SU-DHL-6 (cell line): ENCODE data around the gene STOM.

Source experiments
- H2AFZ ChIP-seq: fragments of 200-600 bp; sonication (generic); 2 replicates; pipeline ENCODE4 v1.6.1; 2014; ENCODE audit warnings: low read depth, mild to moderate bottlenecking, moderate library complexity, mixed read lengths, antibody characterized with exemption, low read length; ENCODE audit not compliant: severe bottlenecking
- H3F3A ChIP-seq: fragments of 200-600 bp; shearing (Covaris generic); 2 replicates; pipeline ENCODE4 v1.6.0; 2016; ENCODE audit warnings: antibody characterized with exemption, mild to moderate bottlenecking; ENCODE audit not compliant: insufficient read depth
- H3K27ac ChIP-seq: fragments of 200-600 bp; sonication (generic); 2 replicates; pipeline ENCODE4 v1.5.1; 2016; ENCODE audit warnings: low read depth, mild to moderate bottlenecking, low read length, moderate library complexity, mixed read lengths
- H3K27me3 ChIP-seq: fragments of 200-600 bp; sonication (generic), shearing (Covaris generic); 2 replicates; pipeline ENCODE4 v1.6.0; 2014; ENCODE audit warnings: mild to moderate bottlenecking, low read length
- H3K36me3 ChIP-seq: fragments of 200-600 bp; sonication (generic); 2 replicates; pipeline ENCODE4 v1.6.1; 2014; ENCODE audit warnings: mild to moderate bottlenecking, low read length, mixed read lengths
- H3K4me2 ChIP-seq: fragments of 300-600, 200-600 bp; shearing (Covaris generic), sonication (generic); 2 replicates; pipeline ENCODE4 v1.6.0; 2014; ENCODE audit warnings: low read length, low read depth, mild to moderate bottlenecking; ENCODE audit not compliant: poor library complexity, severe bottlenecking
- H3K4me3 ChIP-seq: fragments of 200-600 bp; sonication (generic); 2 replicates; pipeline ENCODE4 v1.5.1; 2014; ENCODE audit warnings: antibody characterized with exemption, low read length, mild to moderate bottlenecking, mixed read lengths; ENCODE audit not compliant: insufficient read depth, poor library complexity, severe bottlenecking
- H3K79me2 ChIP-seq: fragments of 200-600 bp; sonication (generic); 2 replicates; pipeline ENCODE4 v1.6.1; 2014; ENCODE audit warnings: mild to moderate bottlenecking, low read length, moderate library complexity; ENCODE audit not compliant: insufficient read depth
- H3K9ac ChIP-seq: fragments of 200-600 bp; sonication (generic); 2 replicates; pipeline ENCODE4 v1.7.0; 2014; ENCODE audit warnings: mild to moderate bottlenecking, low read length
- H3K9me2 ChIP-seq: fragments of 200-600 bp; sonication (generic); replicated peaks from 2 replicates; pipeline ENCODE4 v1.6.1; 2014; ENCODE audit warnings: low read length; ENCODE audit not compliant: insufficient read depth
- H3K9me3 ChIP-seq: fragments of 200-600 bp; sonication (generic); 2 replicates; pipeline ENCODE4 v1.6.1; 2014; ENCODE audit warnings: low read length, mixed read lengths; ENCODE audit not compliant: insufficient read depth
- H4K20me1 ChIP-seq: fragments of 200-600 bp; sonication (generic); 2 replicates; pipeline ENCODE4 v1.6.1; 2014; ENCODE audit warnings: low read depth, mild to moderate bottlenecking, antibody characterized with exemption, low read length, moderate library complexity, mixed read lengths
- EZH2phosphoT487 ChIP-seq: fragments of 200-600 bp; sonication (generic), shearing (Covaris generic); conservative IDR thresholded peaks from 2 replicates; pipeline ENCODE4 v1.6.1; 2018; ENCODE audit warnings: mild to moderate bottlenecking, antibody characterized with exemption, low read length, moderate library complexity, mixed read lengths
- TF ChIP-seq, protein P1 (sequence below): fragments of 200-600 bp; sonication (generic); IDR thresholded peaks from one replicate; pipeline ENCODE4 v1.5.1; 2017; ENCODE audit warnings: antibody characterized with exemption, mild to moderate bottlenecking, low read length, moderate library complexity; ENCODE audit not compliant: insufficient read depth, poor library complexity, severe bottlenecking

The STOM gene

DNA sequence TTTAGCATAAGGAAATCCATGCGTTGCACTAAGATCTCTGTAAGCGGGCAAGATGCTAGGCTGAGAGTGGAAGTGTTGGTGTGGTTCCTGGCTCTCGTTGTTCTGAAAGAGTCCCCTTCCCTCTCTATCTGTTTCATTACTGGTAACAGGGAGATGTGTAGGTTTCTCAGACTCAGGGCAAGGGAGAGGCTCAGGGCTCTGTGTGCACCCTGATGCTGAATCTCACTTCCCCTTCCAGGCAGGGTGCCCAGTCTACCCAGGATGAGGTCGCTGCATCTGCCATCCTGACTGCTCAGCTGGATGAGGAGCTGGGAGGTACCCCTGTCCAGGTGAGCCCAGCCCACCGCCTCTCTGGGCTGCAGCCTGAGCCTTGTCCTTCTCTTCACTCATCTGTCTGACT, 45.7 kb downstream of the STOM start:
- H3K9me2 ChIP-seq = no peaks in the 10 kb centered on the region
- no peaks in the 10 kb centered on the region for H3K79me2 ChIP-seq
- H3K36me3 ChIP-seq = no peaks in the 10 kb centered on the region
- no peak overlapping the region for H3K27ac ChIP-seq
- no peak for TF ChIP-seq EZH2phosphoT487
- TF ChIP-seq, protein P1, sequence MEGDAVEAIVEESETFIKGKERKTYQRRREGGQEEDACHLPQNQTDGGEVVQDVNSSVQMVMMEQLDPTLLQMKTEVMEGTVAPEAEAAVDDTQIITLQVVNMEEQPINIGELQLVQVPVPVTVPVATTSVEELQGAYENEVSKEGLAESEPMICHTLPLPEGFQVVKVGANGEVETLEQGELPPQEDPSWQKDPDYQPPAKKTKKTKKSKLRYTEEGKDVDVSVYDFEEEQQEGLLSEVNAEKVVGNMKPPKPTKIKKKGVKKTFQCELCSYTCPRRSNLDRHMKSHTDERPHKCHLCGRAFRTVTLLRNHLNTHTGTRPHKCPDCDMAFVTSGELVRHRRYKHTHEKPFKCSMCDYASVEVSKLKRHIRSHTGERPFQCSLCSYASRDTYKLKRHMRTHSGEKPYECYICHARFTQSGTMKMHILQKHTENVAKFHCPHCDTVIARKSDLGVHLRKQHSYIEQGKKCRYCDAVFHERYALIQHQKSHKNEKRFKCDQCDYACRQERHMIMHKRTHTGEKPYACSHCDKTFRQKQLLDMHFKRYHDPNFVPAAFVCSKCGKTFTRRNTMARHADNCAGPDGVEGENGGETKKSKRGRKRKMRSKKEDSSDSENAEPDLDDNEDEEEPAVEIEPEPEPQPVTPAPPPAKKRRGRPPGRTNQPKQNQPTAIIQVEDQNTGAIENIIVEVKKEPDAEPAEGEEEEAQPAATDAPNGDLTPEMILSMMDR = no peak
- H4K20me1 ChIP-seq = no peaks in the 10 kb centered on the region
- no peaks in the 10 kb centered on the region for H3K27me3 ChIP-seq
- H3K9me3 ChIP-seq = no peaks in the 10 kb centered on the region
- no peaks in the 10 kb centered on the region for H3F3A ChIP-seq
- no peak overlapping the region for H2AFZ ChIP-seq
- no peak overlapping the region for H3K9ac ChIP-seq
- no peak overlapping the region for H3K4me2 ChIP-seq
- no peak overlapping the region for H3K4me3 ChIP-seq

DNA sequence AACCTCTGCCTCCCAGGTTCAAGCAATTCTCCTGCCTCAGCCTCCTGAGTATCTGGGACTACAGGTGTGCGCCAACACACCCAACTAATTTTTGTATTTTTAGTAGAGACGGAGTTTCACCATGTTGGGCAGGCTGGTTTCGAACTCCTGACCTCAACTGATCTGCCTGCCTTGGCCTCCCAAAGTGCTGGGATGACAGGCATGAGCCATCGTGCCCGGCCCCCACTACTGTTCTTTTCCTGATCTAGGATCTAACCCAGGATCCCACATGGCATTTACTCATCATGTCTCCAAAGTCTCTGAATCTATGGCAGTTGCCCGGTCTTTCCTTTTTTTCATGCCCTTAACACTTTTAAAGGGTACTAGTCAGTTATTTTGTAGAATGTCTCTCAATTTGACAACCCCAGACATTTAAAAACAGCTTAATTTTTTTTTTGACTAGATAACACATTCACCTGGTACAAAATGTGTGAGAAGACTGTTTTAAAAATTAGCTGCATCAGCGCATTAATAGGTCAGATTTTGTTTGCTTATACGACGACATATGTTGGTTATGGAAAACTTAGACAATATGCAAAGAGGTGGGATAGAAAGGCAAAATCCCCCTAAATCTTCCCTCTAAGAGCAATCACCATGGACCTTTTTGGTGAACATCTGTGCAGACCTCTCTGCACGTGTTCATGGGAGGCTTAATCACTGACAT, 46.5 kb downstream of the STOM start:
- Histone ChIP-seq H3K9me3 (no peaks in the 10 kb centered on the region), H3K27me3 (no peaks in the 10 kb centered on the region), H3K4me2 (no peak overlapping the region), H4K20me1 (no peaks in the 10 kb centered on the region), H3F3A (no peaks in the 10 kb centered on the region), H3K4me3 (no peak overlapping the region), H3K79me2 (no peaks in the 10 kb centered on the region), H3K9ac (no peak overlapping the region), H3K27ac (no peak overlapping the region), H2AFZ (no peak overlapping the region), H3K9me2 (no peaks in the 10 kb centered on the region), H3K36me3 (no peaks in the 10 kb centered on the region)
- TF ChIP-seq, protein P1 = no peak
- no peak for TF ChIP-seq EZH2phosphoT487

DNA sequence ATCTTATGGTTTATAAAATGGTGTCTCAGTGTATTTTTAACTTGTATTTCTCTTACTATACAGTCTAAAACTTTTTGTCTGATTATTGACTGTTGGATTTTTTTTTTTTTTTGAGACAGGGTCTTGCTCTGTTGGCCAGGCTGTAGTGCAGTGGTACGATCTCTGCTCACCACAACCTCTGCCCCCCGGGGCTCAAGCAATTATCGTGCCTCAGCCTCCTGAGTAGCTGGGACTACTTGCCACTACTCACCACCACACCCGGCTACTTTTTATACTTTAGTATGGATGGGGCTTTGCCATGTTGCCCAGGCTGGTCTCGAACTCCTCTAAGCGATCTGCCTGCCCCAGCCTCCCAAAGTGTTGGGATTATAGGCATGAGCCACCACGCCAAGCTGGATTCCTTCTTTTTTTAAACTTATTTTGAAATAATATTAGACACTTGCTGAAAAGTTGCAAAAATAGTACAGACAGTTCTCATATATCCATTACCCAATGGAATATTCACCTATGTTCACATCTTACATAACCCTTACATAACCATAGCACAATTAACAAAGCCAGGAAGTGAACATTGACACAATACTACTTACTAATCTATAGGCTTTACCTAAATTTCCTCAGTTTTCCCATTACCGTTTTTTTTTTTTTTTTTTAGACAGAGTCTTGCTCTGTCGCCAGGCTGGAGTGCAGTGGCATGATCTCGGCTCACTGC, 47.2 kb downstream of the STOM start:
- Histone ChIP-seq H3K79me2 (no peaks in the 10 kb centered on the region), H3F3A (no peaks in the 10 kb centered on the region), H2AFZ (no peak overlapping the region), H3K27me3 (no peaks in the 10 kb centered on the region), H3K9me3 (no peaks in the 10 kb centered on the region), H3K9me2 (no peaks in the 10 kb centered on the region), H3K4me2 (no peak overlapping the region), H3K9ac (no peak overlapping the region), H3K36me3 (no peaks in the 10 kb centered on the region), H3K4me3 (no peak overlapping the region), H4K20me1 (no peaks in the 10 kb centered on the region), H3K27ac (no peak overlapping the region)
- TF ChIP-seq, protein P1 = no peak
- no peak for TF ChIP-seq EZH2phosphoT487
